ENCODE results near the gene HNRNPUL1. TPM values are rescaled to one million over a fixed set of nuclear protein-coding genes. Genes with fewer than 3 reads are reported as not detected.
A peak's percentile ranks its signal among the peaks of the same experiment; 100 is the strongest.

Gene HNRNPUL1
- total RNA-seq, 1 experiment from 2014 or later, result 315 TPM

- Histone ChIP-seq H3K23me2 (ENCODE audit: insufficient read length, low read depth, low read length, poor library complexity, severe bottlenecking) (peaks cover 26% of the 10 kb centered on the region), H4K20me1 (ENCODE audit: control insufficient read depth, insufficient read depth, insufficient read length) (no peaks in the 10 kb centered on the region), H3K4me2 (ENCODE audit: insufficient read depth, insufficient read length, low read length) (peak overlapping the region; percentile 63), H3K4me1 (ENCODE audit: insufficient read depth, low read length) (no peaks in the 10 kb centered on the region; the same call in 1 of the 2 replicates), H4K8ac (replicated peaks; ENCODE audit: insufficient read length, low read depth, low read length) (no peak overlapping the region), H3K9ac (ENCODE audit: extremely low read depth, insufficient read length, low read length) (no peak overlapping the region), H3K4ac (ENCODE audit: low read depth, low read length) (no peak overlapping the region), H2BK5ac (ENCODE audit: insufficient read length, low read length) (no peak overlapping the region), H3K27ac (ENCODE audit: insufficient read length, low read depth, low read length) (no peak overlapping the region), H2BK120ac (ENCODE audit: low read depth, low read length, poor library complexity, severe bottlenecking) (no peak overlapping the region), H2AFZ (ENCODE audit: low read length) (no peak overlapping the region), H3T11ph (ENCODE audit: low read length) (no peak overlapping the region), H3K56ac (ENCODE audit: insufficient read length, low read depth, low read length) (no peak overlapping the region), H3K79me2 (ENCODE audit: insufficient read depth, low read length) (no peaks in the 10 kb centered on the region), H3K79me1 (ENCODE audit: insufficient read depth, low read depth, low read length, poor library complexity, severe bottlenecking) (no peaks in the 10 kb centered on the region), H3K9me3 (ENCODE audit: control insufficient read depth, low read depth, low read length) (no peaks in the 10 kb centered on the region), H3K23ac (ENCODE audit: insufficient read length, low read depth, low read length) (no peak overlapping the region), H2BK20ac (ENCODE audit: low read depth, low read length, poor library complexity, severe bottlenecking) (no peak overlapping the region), H2AK5ac (ENCODE audit: insufficient read length, low read length) (no peak overlapping the region), H4K91ac (ENCODE audit: insufficient read length, low read depth, low read length) (no peak overlapping the region), H3K27me3 (ENCODE audit: insufficient read depth, low read length) (peaks cover 10% of the 10 kb centered on the region; the same call in 1 of the 2 replicates), H3K18ac (ENCODE audit: insufficient read length, low read depth, low read length) (no peak overlapping the region), H2BK12ac (ENCODE audit: insufficient read length, low read depth, low read length) (no peak overlapping the region), H4K5ac (ENCODE audit: insufficient read length, low read depth, low read length) (no peak overlapping the region), H3K14ac (ENCODE audit: insufficient read depth, low read length) (no peak overlapping the region), H2BK15ac (ENCODE audit: low read depth, low read length) (no peak overlapping the region)
- Mint-ChIP-seq H3K27me3 (ENCODE audit: low read depth) (peaks cover 44% of the 10 kb centered on the region), H3K36me3 (ENCODE audit: insufficient read depth in 1 of 3, low read depth in 3 of 3) (peaks cover 0 to 21% (median 3%) of the 10 kb centered on the region in 3 experiments; a peak in 4 of 7 replicates), H3K4me1 (peaks cover 20 to 22% of the 10 kb centered on the region in 2 experiments), H3K9me3 (no peaks in the 10 kb centered on the region; a peak in 1 of 5 replicates), H3K4me3 (peak overlapping the region; percentile 75 to 93), H3K27ac (no peak overlapping the region)
- WGBS (ENCODE audit: extremely low coverage, insufficient read length, low lambda C conversion rate), result no CpG with 5 or more reads among the region's 12 CpGs
- TF ChIP-seq CTCF (conservative IDR thresholded peaks at IDR 0.05), result no peak
- no peak for DNase-seq
These were observed 88.1 kb downstream of the HNRNPUL1 start for GRCh38 chr19:41352279-41352608.

Data from H9 (cell line).